ENCODE results near the gene KIF2A. TPM values are rescaled to one million over a fixed set of nuclear protein-coding genes. Genes with fewer than 3 reads are reported as not detected.

The KIF2A gene
- total RNA-seq, 1 donor from 2014 or later: 30.3 TPM

DNA sequence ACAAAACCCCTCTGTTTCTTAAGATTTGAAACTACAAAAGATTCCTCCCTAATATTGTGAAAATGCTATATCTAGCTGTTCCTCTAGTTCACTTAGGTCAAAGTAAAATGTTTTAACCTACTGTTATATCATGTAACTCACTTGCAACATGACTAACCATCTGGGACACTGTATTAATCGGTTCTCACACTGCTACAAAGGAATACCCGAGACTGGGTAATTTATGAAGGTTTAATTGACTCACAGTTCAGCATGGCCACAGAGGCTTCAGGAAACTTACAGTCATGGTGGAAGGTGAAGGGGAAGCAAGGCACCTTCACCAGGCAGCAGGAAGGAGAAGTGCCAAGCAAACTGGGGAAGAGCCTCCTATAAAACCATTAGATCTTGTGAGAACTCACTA lies 63.0 kb downstream of the KIF2A start:
- H3K27me3 ChIP-seq (ENCODE audit: control insufficient read depth in 3 of 3, insufficient read depth in 3 of 3, low read length in 3 of 3): no peaks in the 10 kb centered on the region
- peaks cover 4 to 17% (median 16%) of the 10 kb centered on the region in 3 donors for H3K36me3 ChIP-seq (ENCODE audit: control insufficient read depth in 3 of 3, insufficient read depth in 3 of 3, low read length in 3 of 3)
- H3K4me1 ChIP-seq (ENCODE audit: control insufficient read depth in 3 of 3, insufficient read depth in 3 of 3, low read length in 3 of 3): no peaks in the 10 kb centered on the region
- H3K9ac ChIP-seq (ENCODE audit: low read depth in 1 of 3, low read length in 3 of 3): no peak overlapping the region
- H3K4me3 ChIP-seq (ENCODE audit: low read length in 3 of 3): no peak overlapping the region
- no peaks in the 10 kb centered on the region for H3K9me3 ChIP-seq (ENCODE audit: control insufficient read depth in 3 of 3, low read length in 3 of 3)
- no peak overlapping the region for H3K27ac ChIP-seq (ENCODE audit: low read depth, low read length)

DNA sequence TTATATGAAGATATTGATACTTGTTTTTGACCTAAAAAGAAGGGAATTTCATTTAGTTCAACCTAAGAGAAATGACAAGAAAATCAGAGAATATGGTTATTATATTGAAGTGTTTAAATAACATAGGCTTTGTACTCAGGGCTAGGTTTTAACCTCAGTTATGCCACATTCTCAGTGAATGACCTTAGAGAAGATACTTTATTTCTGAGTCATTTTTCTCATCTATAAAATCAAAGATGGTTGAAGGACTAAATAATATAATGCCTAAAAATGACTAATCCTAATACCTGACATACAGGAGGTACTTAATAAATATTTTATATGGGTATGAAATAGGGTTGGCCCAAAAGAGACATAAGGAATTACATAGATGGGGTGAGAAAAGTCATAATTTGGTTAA lies 65.4 kb downstream of the KIF2A start:
- Histone ChIP-seq H3K27ac (ENCODE audit: low read depth, low read length) (no peak overlapping the region), H3K4me1 (ENCODE audit: control insufficient read depth in 3 of 3, insufficient read depth in 3 of 3, low read length in 3 of 3) (no peaks in the 10 kb centered on the region), H3K4me3 (ENCODE audit: low read length in 3 of 3) (no peak overlapping the region), H3K36me3 (ENCODE audit: control insufficient read depth in 3 of 3, insufficient read depth in 3 of 3, low read length in 3 of 3) (peaks cover 6 to 15% (median 12%) of the 10 kb centered on the region in 3 donors), H3K27me3 (ENCODE audit: control insufficient read depth in 3 of 3, insufficient read depth in 3 of 3, low read length in 3 of 3) (no peaks in the 10 kb centered on the region), H3K9me3 (ENCODE audit: control insufficient read depth in 3 of 3, low read length in 3 of 3) (no peaks in the 10 kb centered on the region), H3K9ac (ENCODE audit: low read depth in 1 of 3, low read length in 3 of 3) (no peak overlapping the region)

DNA sequence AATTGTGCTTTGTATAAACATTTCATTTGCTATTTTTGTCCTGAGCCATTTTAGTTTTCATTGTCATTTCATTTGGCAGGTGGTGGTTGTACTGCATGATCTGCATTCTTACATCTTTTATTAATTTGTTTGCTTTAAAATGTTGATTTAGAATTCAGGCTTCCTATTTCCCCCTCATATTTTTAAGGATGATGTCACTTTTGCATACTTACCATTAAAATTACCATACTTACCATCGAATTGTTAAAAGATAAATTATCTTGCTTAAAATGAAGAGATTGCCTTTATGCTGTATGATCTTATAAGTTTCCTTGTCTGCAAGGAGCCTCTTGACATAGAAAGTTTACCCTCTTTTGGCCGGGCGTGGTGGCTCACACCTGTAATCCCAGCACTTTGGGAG lies 66.6 kb downstream of the KIF2A start:
- Histone ChIP-seq H3K9me3 (ENCODE audit: control insufficient read depth in 3 of 3, low read length in 3 of 3) (no peaks in the 10 kb centered on the region), H3K27ac (ENCODE audit: low read depth, low read length) (no peak overlapping the region), H3K4me1 (ENCODE audit: control insufficient read depth in 3 of 3, insufficient read depth in 3 of 3, low read length in 3 of 3) (no peaks in the 10 kb centered on the region), H3K4me3 (ENCODE audit: low read length in 3 of 3) (no peak overlapping the region), H3K36me3 (ENCODE audit: control insufficient read depth in 3 of 3, insufficient read depth in 3 of 3, low read length in 3 of 3) (peaks cover 6 to 18% (median 14%) of the 10 kb centered on the region in 3 donors), H3K27me3 (ENCODE audit: control insufficient read depth in 3 of 3, insufficient read depth in 3 of 3, low read length in 3 of 3) (no peaks in the 10 kb centered on the region), H3K9ac (ENCODE audit: low read depth in 1 of 3, low read length in 3 of 3) (no peak overlapping the region)

DNA sequence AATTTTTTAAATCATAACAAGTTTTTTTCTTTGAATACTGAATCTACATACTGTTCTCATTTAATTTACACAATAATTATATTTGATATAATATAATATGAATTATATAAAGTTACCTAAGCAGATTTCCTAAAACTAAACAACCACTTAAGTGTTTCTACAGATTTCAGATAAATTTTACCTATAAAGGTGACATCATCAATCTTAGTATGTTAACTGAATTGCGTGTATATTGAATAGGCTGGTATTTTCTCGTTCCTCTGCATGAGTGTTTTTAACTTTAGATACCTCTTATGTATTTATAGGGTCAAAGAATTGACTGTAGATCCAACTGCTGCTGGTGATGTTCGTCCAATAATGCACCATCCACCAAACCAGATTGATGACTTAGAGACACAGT lies 67.4 kb downstream of the KIF2A start:
- H3K27me3 ChIP-seq (ENCODE audit: control insufficient read depth in 3 of 3, insufficient read depth in 3 of 3, low read length in 3 of 3): no peaks in the 10 kb centered on the region
- no peaks in the 10 kb centered on the region for H3K4me1 ChIP-seq (ENCODE audit: control insufficient read depth in 3 of 3, insufficient read depth in 3 of 3, low read length in 3 of 3)
- H3K36me3 ChIP-seq (ENCODE audit: control insufficient read depth in 3 of 3, insufficient read depth in 3 of 3, low read length in 3 of 3): peaks cover 8 to 21% (median 18%) of the 10 kb centered on the region in 3 donors
- H3K4me3 ChIP-seq (ENCODE audit: low read length in 3 of 3): no peak overlapping the region
- H3K9me3 ChIP-seq (ENCODE audit: control insufficient read depth in 3 of 3, low read length in 3 of 3): no peaks in the 10 kb centered on the region
- no peak overlapping the region for H3K9ac ChIP-seq (ENCODE audit: low read depth in 1 of 3, low read length in 3 of 3)
- no peak overlapping the region for H3K27ac ChIP-seq (ENCODE audit: low read depth, low read length)

DNA sequence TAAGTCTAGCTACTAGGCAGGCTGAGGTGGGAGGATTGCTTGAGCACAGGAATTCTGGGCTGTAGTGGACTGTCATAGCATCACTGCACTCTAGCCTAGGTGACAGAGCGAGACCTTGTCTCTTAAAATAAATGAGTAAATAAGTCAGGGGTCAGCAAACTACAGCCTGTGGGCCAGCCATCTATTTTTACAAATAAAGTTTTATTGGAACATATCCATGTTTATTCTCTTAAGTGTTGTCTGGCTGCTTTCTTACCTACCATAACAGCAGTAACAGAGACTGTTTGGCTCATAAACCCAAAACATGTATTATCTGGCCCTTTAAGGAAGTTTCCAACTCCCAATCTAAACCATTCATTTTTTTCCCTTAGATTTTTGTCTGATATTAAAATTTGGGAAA lies 68.1 kb downstream of the KIF2A start:
- Histone ChIP-seq H3K27ac (ENCODE audit: low read depth, low read length) (no peak overlapping the region), H3K9me3 (ENCODE audit: control insufficient read depth in 3 of 3, low read length in 3 of 3) (no peaks in the 10 kb centered on the region), H3K4me3 (ENCODE audit: low read length in 3 of 3) (no peak overlapping the region), H3K9ac (ENCODE audit: low read depth in 1 of 3, low read length in 3 of 3) (no peak overlapping the region), H3K27me3 (ENCODE audit: control insufficient read depth in 3 of 3, insufficient read depth in 3 of 3, low read length in 3 of 3) (no peaks in the 10 kb centered on the region), H3K36me3 (ENCODE audit: control insufficient read depth in 3 of 3, insufficient read depth in 3 of 3, low read length in 3 of 3) (peaks cover 8 to 24% (median 20%) of the 10 kb centered on the region in 3 donors), H3K4me1 (ENCODE audit: control insufficient read depth in 3 of 3, insufficient read depth in 3 of 3, low read length in 3 of 3) (no peaks in the 10 kb centered on the region)

DNA sequence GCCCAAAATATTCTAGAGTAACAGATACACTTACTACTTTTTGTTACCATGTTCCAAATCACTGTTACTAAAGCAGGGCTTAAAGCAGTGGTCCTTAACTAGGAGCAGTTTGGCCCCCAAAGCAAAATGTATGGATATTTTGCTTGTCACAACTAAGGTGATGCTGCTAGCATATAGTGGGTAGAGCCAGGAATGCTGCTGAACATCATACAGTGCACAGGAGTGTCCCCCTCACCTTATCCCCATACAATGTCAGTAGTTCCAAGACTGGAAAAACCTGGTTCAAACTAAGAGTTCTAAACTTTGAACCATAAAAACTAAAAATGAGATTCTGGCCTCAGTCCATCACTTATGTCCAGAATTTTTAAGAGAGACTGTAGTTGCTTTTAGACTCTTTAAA lies 69.6 kb downstream of the KIF2A start:
- Histone ChIP-seq H3K4me1 (ENCODE audit: control insufficient read depth in 3 of 3, insufficient read depth in 3 of 3, low read length in 3 of 3) (no peaks in the 10 kb centered on the region), H3K9me3 (ENCODE audit: control insufficient read depth in 3 of 3, low read length in 3 of 3) (no peaks in the 10 kb centered on the region), H3K27ac (ENCODE audit: low read depth, low read length) (no peak overlapping the region), H3K4me3 (ENCODE audit: low read length in 3 of 3) (no peak overlapping the region), H3K9ac (ENCODE audit: low read depth in 1 of 3, low read length in 3 of 3) (no peak overlapping the region), H3K36me3 (ENCODE audit: control insufficient read depth in 3 of 3, insufficient read depth in 3 of 3, low read length in 3 of 3) (peaks cover 8 to 26% (median 26%) of the 10 kb centered on the region in 3 donors), H3K27me3 (ENCODE audit: control insufficient read depth in 3 of 3, insufficient read depth in 3 of 3, low read length in 3 of 3) (no peaks in the 10 kb centered on the region)

DNA sequence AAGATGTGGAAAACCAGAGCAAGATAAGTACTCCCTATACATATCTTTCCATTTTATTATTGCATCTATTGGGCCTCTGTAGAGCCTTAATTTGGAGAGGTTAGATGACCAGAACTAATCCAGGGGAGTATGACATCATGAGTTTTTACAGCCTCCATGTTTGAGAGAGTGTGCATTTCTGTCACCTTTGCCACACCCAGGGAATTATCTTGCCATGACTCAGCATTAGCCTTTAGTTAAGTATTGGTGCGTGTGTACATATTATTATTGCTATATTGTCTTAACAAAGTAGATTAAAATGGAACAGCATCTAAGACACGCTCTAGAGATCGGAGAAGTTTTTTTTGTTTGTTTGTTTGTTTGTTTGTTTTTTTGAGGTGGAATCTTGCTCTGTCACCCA lies 70.1 kb downstream of the KIF2A start:
- Histone ChIP-seq H3K4me3 (ENCODE audit: low read length in 3 of 3) (no peak overlapping the region), H3K9ac (ENCODE audit: low read depth in 1 of 3, low read length in 3 of 3) (no peak overlapping the region), H3K27ac (ENCODE audit: low read depth, low read length) (no peak overlapping the region), H3K27me3 (ENCODE audit: control insufficient read depth in 3 of 3, insufficient read depth in 3 of 3, low read length in 3 of 3) (no peaks in the 10 kb centered on the region), H3K36me3 (ENCODE audit: control insufficient read depth in 3 of 3, insufficient read depth in 3 of 3, low read length in 3 of 3) (peaks cover 8 to 30% (median 26%) of the 10 kb centered on the region in 3 donors), H3K9me3 (ENCODE audit: control insufficient read depth in 3 of 3, low read length in 3 of 3) (no peaks in the 10 kb centered on the region), H3K4me1 (ENCODE audit: control insufficient read depth in 3 of 3, insufficient read depth in 3 of 3, low read length in 3 of 3) (no peaks in the 10 kb centered on the region)

DNA sequence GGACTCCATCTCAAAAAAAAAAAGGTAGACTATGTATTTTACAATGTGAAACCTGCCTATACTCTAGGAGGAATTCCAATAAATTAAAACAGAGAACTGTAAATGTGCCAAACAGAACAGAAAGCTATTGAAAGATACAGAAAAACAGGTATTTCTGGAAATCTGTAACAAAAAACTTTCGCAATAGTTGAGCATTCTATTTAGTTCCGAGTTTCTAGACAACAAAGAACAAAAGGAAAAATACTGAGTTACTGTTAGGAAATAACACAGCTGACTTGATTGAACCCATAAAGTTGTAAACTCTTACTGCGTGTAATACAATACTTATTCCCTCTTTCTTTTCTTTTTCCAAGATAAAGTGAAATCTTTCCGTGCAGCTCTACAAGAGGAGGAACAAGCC lies 79.1 kb downstream of the KIF2A start:
- Histone ChIP-seq H3K27ac (ENCODE audit: low read depth, low read length) (no peak overlapping the region), H3K4me1 (ENCODE audit: control insufficient read depth in 3 of 3, insufficient read depth in 3 of 3, low read length in 3 of 3) (peaks cover 0 to 3% (median 0%) of the 10 kb centered on the region in 3 donors), H3K36me3 (ENCODE audit: control insufficient read depth in 3 of 3, insufficient read depth in 3 of 3, low read length in 3 of 3) (peaks cover 2 to 35% (median 27%) of the 10 kb centered on the region in 3 donors), H3K4me3 (ENCODE audit: low read length in 3 of 3) (no peak overlapping the region), H3K9ac (ENCODE audit: low read depth in 1 of 3, low read length in 3 of 3) (no peak overlapping the region), H3K9me3 (ENCODE audit: control insufficient read depth in 3 of 3, low read length in 3 of 3) (no peaks in the 10 kb centered on the region), H3K27me3 (ENCODE audit: control insufficient read depth in 3 of 3, insufficient read depth in 3 of 3, low read length in 3 of 3) (no peaks in the 10 kb centered on the region)

DNA sequence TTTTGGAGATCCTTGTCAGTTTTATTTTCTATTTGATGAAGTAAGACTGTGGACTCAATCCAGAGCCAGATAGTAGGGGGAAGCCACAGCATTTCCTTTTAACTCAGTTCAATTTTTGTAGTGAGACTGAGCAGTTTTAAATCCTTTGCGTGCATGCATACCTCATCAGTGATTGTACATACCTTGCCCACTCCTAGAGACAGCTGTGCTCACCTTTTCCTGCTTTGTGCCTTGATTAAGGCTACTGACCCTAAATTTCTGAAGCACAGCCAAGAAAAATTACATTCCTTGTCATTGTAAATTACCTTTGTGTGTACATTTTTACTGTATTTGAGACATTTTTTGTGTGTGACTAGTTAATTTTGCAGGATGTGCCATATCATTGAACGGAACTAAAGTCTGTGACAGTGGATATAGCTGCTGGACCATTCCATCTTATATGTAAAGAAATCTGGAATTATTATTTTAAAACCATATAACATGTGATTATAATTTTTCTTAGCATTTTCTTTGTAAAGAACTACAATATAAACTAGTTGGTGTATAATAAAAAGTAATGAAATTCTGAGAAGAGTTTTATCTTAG lies 79.9 kb downstream of the KIF2A start:
- no peaks in the 10 kb centered on the region for H3K27me3 ChIP-seq (ENCODE audit: control insufficient read depth in 3 of 3, insufficient read depth in 3 of 3, low read length in 3 of 3)
- no peak overlapping the region for H3K27ac ChIP-seq (ENCODE audit: low read depth, low read length)
- H3K4me1 ChIP-seq (ENCODE audit: control insufficient read depth in 3 of 3, insufficient read depth in 3 of 3, low read length in 3 of 3): peaks cover 0 to 3% (median 0%) of the 10 kb centered on the region in 3 donors
- H3K9ac ChIP-seq (ENCODE audit: low read depth in 1 of 3, low read length in 3 of 3): no peak overlapping the region
- H3K4me3 ChIP-seq (ENCODE audit: low read length in 3 of 3): no peak overlapping the region
- H3K36me3 ChIP-seq (ENCODE audit: control insufficient read depth in 3 of 3, insufficient read depth in 3 of 3, low read length in 3 of 3): peaks cover 5 to 36% (median 33%) of the 10 kb centered on the region in 3 donors
- no peaks in the 10 kb centered on the region for H3K9me3 ChIP-seq (ENCODE audit: control insufficient read depth in 3 of 3, low read length in 3 of 3)

DNA sequence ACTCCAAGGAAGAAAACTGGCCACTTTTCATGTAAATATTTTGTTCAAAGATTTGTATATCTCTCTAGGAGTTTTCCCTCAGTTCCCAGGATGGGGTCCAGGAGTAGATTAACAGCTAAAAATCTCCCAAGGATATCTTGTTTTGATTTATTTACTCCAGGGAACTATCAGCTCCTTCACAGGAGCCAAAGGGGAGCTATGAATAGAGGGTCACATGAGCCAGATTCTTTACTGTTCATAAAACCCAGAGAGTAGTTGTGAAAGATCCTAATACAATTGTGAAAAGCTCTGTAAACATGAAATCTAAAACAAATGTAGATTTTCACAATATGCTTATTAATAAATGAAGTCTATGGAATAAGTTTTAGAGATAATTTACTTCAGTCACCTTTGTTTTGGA lies 80.8 kb downstream of the KIF2A start:
- H3K27ac ChIP-seq (ENCODE audit: low read depth, low read length): no peak overlapping the region
- peaks cover 0 to 3% (median 0%) of the 10 kb centered on the region in 3 donors for H3K4me1 ChIP-seq (ENCODE audit: control insufficient read depth in 3 of 3, insufficient read depth in 3 of 3, low read length in 3 of 3)
- no peak overlapping the region for H3K4me3 ChIP-seq (ENCODE audit: low read length in 3 of 3)
- no peaks in the 10 kb centered on the region for H3K9me3 ChIP-seq (ENCODE audit: control insufficient read depth in 3 of 3, low read length in 3 of 3)
- no peak overlapping the region for H3K9ac ChIP-seq (ENCODE audit: low read depth in 1 of 3, low read length in 3 of 3)
- H3K27me3 ChIP-seq (ENCODE audit: control insufficient read depth in 3 of 3, insufficient read depth in 3 of 3, low read length in 3 of 3): no peaks in the 10 kb centered on the region
- peaks cover 5 to 37% (median 36%) of the 10 kb centered on the region in 3 donors for H3K36me3 ChIP-seq (ENCODE audit: control insufficient read depth in 3 of 3, insufficient read depth in 3 of 3, low read length in 3 of 3)
